IMR-90 (cell line): ENCODE results near the gene TMEM144. TPM values are rescaled to one million over a fixed set of nuclear protein-coding genes. Genes with fewer than 3 reads are reported as not detected.
A peak's percentile ranks its signal among the peaks of the same experiment; 100 is the strongest.

Experiments used
- ATAC-seq: fragments of 200-7000 bp; cut with Tn5 transposase; 2 replicates; pipeline ENCODE4 v1.9.1; 2020; ENCODE audit warnings: low read depth, mild to moderate bottlenecking, moderate library complexity
- BruUV-seq: library from RNA; stranded (reverse); fragments of 400-500 nt; replicated peaks from 2 replicates; lab custom pipeline; 2021; lab: Mats Ljungman, UMichigan
- CTCF ChIA-PET: fragments of 300-600 bp; formaldehyde crosslinking; extraction: SDS; loops from one replicate; lab custom pipeline; 2021; ENCODE audit warnings: antibody characterized with exemption; lab: Yijun Ruan, JAX
- POLR2A ChIA-PET: fragments of 300-600 bp; sonication (Branson Sonifier 250); formaldehyde crosslinking; loops from one replicate; lab custom pipeline; 2022; ENCODE audit warnings: antibody characterized with exemption; ENCODE audit not compliant: unreplicated experiment; lab: Charles Lee
- DNase-seq: peaks from one replicate; pipeline ENCODE4 v3.0.0; 2013
- H2AFZ ChIP-seq: replicated peaks from 2 replicates; pipeline ENCODE3; 2013; ENCODE audit warnings: low read length, mild to moderate bottlenecking; ENCODE audit not compliant: poor library complexity
- H2AK5ac ChIP-seq: 2 replicates; pipeline ENCODE4 v1.6.1; 2013; ENCODE audit warnings: low read depth, low read length, inconsistent platforms
- H2AK9ac ChIP-seq: replicated peaks from 2 replicates; pipeline ENCODE3; 2013; ENCODE audit warnings: mild to moderate bottlenecking, low read depth, low read length, moderate library complexity; ENCODE audit not compliant: poor library complexity
- H2BK120ac ChIP-seq: 2 replicates; pipeline ENCODE4 v1.6.1; 2013; ENCODE audit warnings: low read depth, low read length, inconsistent platforms
- H2BK15ac ChIP-seq: 3 replicates; pipeline ENCODE4 v1.6.1; 2013; ENCODE audit warnings: low read depth, low read length, inconsistent platforms
- H2BK20ac ChIP-seq: 2 replicates; pipeline ENCODE4 v1.6.1; 2013; ENCODE audit warnings: low read depth, mild to moderate bottlenecking, inconsistent platforms, low read length, moderate library complexity
- H2BK5ac ChIP-seq: 2 replicates; pipeline ENCODE4 v1.6.1; 2013; ENCODE audit warnings: mild to moderate bottlenecking, low read depth, low read length, inconsistent platforms; ENCODE audit not compliant: poor library complexity, severe bottlenecking
- H3K14ac ChIP-seq: replicated peaks from 2 replicates; pipeline ENCODE4 v1.6.1; 2013; ENCODE audit warnings: low read depth, low read length, inconsistent platforms
- H3K18ac ChIP-seq: 2 replicates; pipeline ENCODE4 v1.6.1; 2013; ENCODE audit warnings: low read depth, low read length, control low read depth
- H3K23ac ChIP-seq: 2 replicates; pipeline ENCODE4 v1.6.1; 2013; ENCODE audit warnings: low read depth, low read length, inconsistent platforms
- H3K27ac ChIP-seq: 2 replicates; pipeline ENCODE4 v1.5.1; 2013; ENCODE audit warnings: mild to moderate bottlenecking, control low read depth, low read length; ENCODE audit not compliant: insufficient read depth
- H3K27me3 ChIP-seq: 2 replicates; pipeline ENCODE4 v1.6.1; 2013; ENCODE audit warnings: low read length; ENCODE audit not compliant: control insufficient read depth, insufficient read depth
- H3K36me3 ChIP-seq: 2 replicates; pipeline ENCODE4 v1.6.1; 2013; ENCODE audit warnings: low read length, mixed read lengths; ENCODE audit not compliant: control insufficient read depth, insufficient read depth
- H3K4ac ChIP-seq: 2 replicates; pipeline ENCODE4 v1.6.1; 2013; ENCODE audit warnings: low read depth, low read length, inconsistent platforms
- H3K4me1 ChIP-seq: 2 replicates; pipeline ENCODE4 v1.6.1; 2013; ENCODE audit warnings: low read length, mixed read lengths; ENCODE audit not compliant: control insufficient read depth, insufficient read depth
- H3K4me2 ChIP-seq: 2 replicates; pipeline ENCODE4 v1.6.1; 2013; ENCODE audit warnings: low read depth, mild to moderate bottlenecking, control low read depth, low read length, moderate library complexity
- H3K4me3 ChIP-seq: 2 replicates; pipeline ENCODE4 v1.5.1; 2013; ENCODE audit warnings: low read depth, mild to moderate bottlenecking, control low read depth, low read length, moderate library complexity; ENCODE audit not compliant: insufficient read depth
- H3K56ac ChIP-seq: 2 replicates; pipeline ENCODE4 v1.6.1; 2013; ENCODE audit warnings: low read length, inconsistent platforms; ENCODE audit not compliant: insufficient read depth; ENCODE audit errors: extremely low read depth
- H3K79me1 ChIP-seq, 2 experiments: 2 replicates each; pipeline ENCODE4 v1.6.1; 2013; ENCODE audit warnings: low read length in 2 of 2, inconsistent platforms in 1 of 2, low read depth in 1 of 2
- H3K9ac ChIP-seq: 2 replicates; pipeline ENCODE4 v1.6.1; 2013; ENCODE audit warnings: low read depth, low read length, control low read depth
- H3K9me1 ChIP-seq: 2 replicates; pipeline ENCODE4 v1.6.1; 2013; ENCODE audit warnings: low read length, inconsistent platforms; ENCODE audit not compliant: insufficient read depth
- H3K9me3 ChIP-seq: 2 replicates; pipeline ENCODE4 v1.6.1; 2013; ENCODE audit warnings: low read length; ENCODE audit not compliant: control insufficient read depth, insufficient read depth
- H4K20me1 ChIP-seq: 2 replicates; pipeline ENCODE4 v1.6.1; 2013; ENCODE audit warnings: low read length, inconsistent platforms; ENCODE audit not compliant: insufficient read depth
- H4K5ac ChIP-seq: 2 replicates; pipeline ENCODE4 v1.6.1; 2013; ENCODE audit warnings: mild to moderate bottlenecking, low read depth, low read length, control low read depth
- H4K8ac ChIP-seq, 2 experiments: 2 replicates each; pipeline ENCODE4 v1.6.1; 2013; ENCODE audit warnings: low read depth in 2 of 2, low read length in 2 of 2, control low read depth in 1 of 2, inconsistent platforms in 1 of 2
- H4K91ac ChIP-seq: 2 replicates; pipeline ENCODE4 v1.6.1; 2013; ENCODE audit warnings: low read depth, low read length, inconsistent platforms; ENCODE audit not compliant: insufficient read depth
- BHLHE40 ChIP-seq: fragments of 150-350 bp; IDR thresholded peaks from 2 replicates; pipeline ENCODE4 v1.6.1; 2016; ENCODE audit warnings: mild to moderate bottlenecking, low read depth, low read length
- CEBPB ChIP-seq: IDR thresholded peaks from 2 replicates; pipeline ENCODE4 v1.6.1; 2012; ENCODE audit warnings: low read depth, low read length, improper control_type of control experiment
- CHD1 ChIP-seq: IDR thresholded peaks from 2 replicates; pipeline ENCODE4 v1.6.1; 2012; ENCODE audit warnings: low read depth, low read length, improper control_type of control experiment
- FOS ChIP-seq: fragments of 150-350 bp; IDR thresholded peaks from 2 replicates; pipeline ENCODE4 v1.6.1; 2016; ENCODE audit warnings: low read depth, low read length
- MAFK ChIP-seq: IDR thresholded peaks from 2 replicates; pipeline ENCODE4 v1.6.1; 2012; ENCODE audit warnings: low read depth, low read length, improper control_type of control experiment
- MAZ ChIP-seq: IDR thresholded peaks from 2 replicates; pipeline ENCODE4 v1.6.1; 2012; ENCODE audit warnings: low read depth, mild to moderate bottlenecking, low read length, improper control_type of control experiment, moderate library complexity, borderline replicate concordance
- MXI1 ChIP-seq: IDR thresholded peaks from 2 replicates; pipeline ENCODE4 v1.6.1; 2012; ENCODE audit warnings: low read depth, mild to moderate bottlenecking, low read length, moderate library complexity, borderline replicate concordance
- NFE2L2 ChIP-seq: fragments of 150-350 bp; IDR thresholded peaks from 2 replicates; pipeline ENCODE4 v1.6.1; 2016; ENCODE audit warnings: low read depth, mild to moderate bottlenecking, low read length
- POLR2A ChIP-seq: IDR thresholded peaks from 2 replicates; pipeline ENCODE4 v1.6.1; 2012; ENCODE audit warnings: mild to moderate bottlenecking, low read depth, low read length
- RAD21 ChIP-seq: IDR thresholded peaks from 2 replicates; pipeline ENCODE4 v1.6.1; 2012; ENCODE audit warnings: low read length, improper control_type of control experiment
- RCOR1 ChIP-seq: IDR thresholded peaks from 2 replicates; pipeline ENCODE4 v1.6.1; 2012; ENCODE audit warnings: mild to moderate bottlenecking, low read length, improper control_type of control experiment; ENCODE audit not compliant: insufficient replicate concordance
- RFX5 ChIP-seq: IDR thresholded peaks from 2 replicates; pipeline ENCODE4 v1.8.0; 2012; ENCODE audit warnings: low read depth, mild to moderate bottlenecking, low read length, moderate library complexity
- SMC3 ChIP-seq: fragments of 150-350 bp; IDR thresholded peaks from 2 replicates; pipeline ENCODE4 v1.6.1; 2016; ENCODE audit warnings: low read depth, mild to moderate bottlenecking, antibody characterized with exemption, low read length, moderate library complexity
- WGBS, 2 experiments: methylation state at CpG; one replicate each; pipeline versions ENCODE4 v1.1.5 to v1.1.7; 2013; ENCODE audit warnings: missing lambda C conversion rate in 2 of 2; ENCODE audit not compliant: insufficient read length in 1 of 2; ENCODE audit errors: extremely low coverage in 2 of 2; 5-methylcytosine and 5-hydroxymethylcytosine counted together
- dilution Hi-C: fragments of 300-500 bp; cut with HindIII; formaldehyde crosslinking; loops from one replicate; pipeline ENCODE4 v1.14.3; 2018; ENCODE audit warnings: low sequenced_read_pairs; ENCODE audit not compliant: unreplicated experiment
- in situ Hi-C: fragments of 300-500 bp; cut with MboI; formaldehyde crosslinking; loops from 3 replicates; pipeline ENCODE4 v1.14.3; 2019; ENCODE audit warnings: low sequenced_read_pairs, inconsistent platforms, mixed read lengths
- intact Hi-C: fragments of 100-400 bp; cut with micrococcal nuclease; formaldehyde crosslinking; loops from 2 replicates; pipeline ENCODE4 v1.10.0; 2022
- polyA plus RNA-seq, 3 experiments: library from polyadenylated mRNA; depleted of rRNA; stranded (reverse); fragments of >200 nt; gene quantifications; 2 replicates each; pipeline ENCODE4 v1.2.3, GENCODE V29; 2012; ENCODE audit warnings: low replicate concordance in 1 of 3
- total RNA-seq: library from RNA; depleted of rRNA; stranded (reverse); fragments of >200 nt; gene quantifications from 2 replicates; pipeline ENCODE4 v1.2.3, GENCODE V29; 2012
- TF ChIP-seq, protein P1 (sequence below): conservative IDR thresholded peaks from 2 replicates; pipeline ENCODE4 v1.5.1; 2012; ENCODE audit warnings: mild to moderate bottlenecking, low read depth, low read length, improper control_type of control experiment
- TF ChIP-seq, protein P2 (sequence below): fragments of 150-350 bp; IDR thresholded peaks from 2 replicates; pipeline ENCODE4 v1.6.1; 2016; ENCODE audit warnings: low read depth, mild to moderate bottlenecking, low read length, moderate library complexity, borderline replicate concordance
- TF ChIP-seq, protein P3 (sequence below): fragments of 150-350 bp; IDR thresholded peaks from 2 replicates; pipeline ENCODE4 v1.6.1; 2017; ENCODE audit warnings: mild to moderate bottlenecking, antibody characterized with exemption, low read length, low read depth

TMEM144 gene
- total and polyA plus RNA-seq, 2 of the 4 experiments (the other 2 are of a cell fraction): 0.58 to 2.2 TPM

- CTCF ChIA-PET: interaction anchor here (0.8 kb wide), 1 partner anchor 9 kb away, joined by 3 read pairs; no protein-coding TSS in a partner anchor
- Histone ChIP-seq H3K27me3 (no peaks in the 10 kb centered on the region), H2BK20ac (0 out of 2 replicates have a peak overlapping the region, but pooled peaks have one; percentile 9), H3K4me3 (no peak overlapping the region), H3K23ac (no peak overlapping the region), H2BK5ac (peak overlapping the region; percentile 18), H3K4me1 (peaks cover 5% of the 10 kb centered on the region), H3K9ac (no peak overlapping the region), H3K4ac (0 out of 2 replicates have a peak overlapping the region, but pooled peaks have one; percentile 2), H2BK120ac (no peak overlapping the region), H3K56ac (no peak overlapping the region), H3K9me3 (no peaks in the 10 kb centered on the region), H2AK5ac (no peak overlapping the region), H3K4me2 (no peak overlapping the region), H4K20me1 (no peaks in the 10 kb centered on the region), H2AK9ac (no peak overlapping the region), H3K18ac (peak overlapping the region; percentile 41; the same call in 1 of the 2 replicates), H4K91ac (no peak overlapping the region; the same call in 1 of the 2 replicates), H4K8ac (no peak overlapping the region), H2AFZ (no peak overlapping the region), H3K9me1 (no peaks in the 10 kb centered on the region; the same call in 1 of the 2 replicates), H3K36me3 (peaks cover 3% of the 10 kb centered on the region; the same call in 1 of the 2 replicates), H3K79me1 (no peaks in the 10 kb centered on the region), H4K5ac (no peak overlapping the region), H2BK15ac (no peak overlapping the region), H3K14ac (peak overlapping the region; percentile 34; the same call in 1 of the 2 replicates), H3K27ac (no peak overlapping the region)
- in situ Hi-C loops (no loop called here), dilution Hi-C loops (no loop called here), intact Hi-C loops (no loop called here)
- no peak for TF ChIP-seq MXI1
- TF ChIP-seq MAZ: no peak
- no peak for TF ChIP-seq RCOR1
- TF ChIP-seq, protein P1, sequence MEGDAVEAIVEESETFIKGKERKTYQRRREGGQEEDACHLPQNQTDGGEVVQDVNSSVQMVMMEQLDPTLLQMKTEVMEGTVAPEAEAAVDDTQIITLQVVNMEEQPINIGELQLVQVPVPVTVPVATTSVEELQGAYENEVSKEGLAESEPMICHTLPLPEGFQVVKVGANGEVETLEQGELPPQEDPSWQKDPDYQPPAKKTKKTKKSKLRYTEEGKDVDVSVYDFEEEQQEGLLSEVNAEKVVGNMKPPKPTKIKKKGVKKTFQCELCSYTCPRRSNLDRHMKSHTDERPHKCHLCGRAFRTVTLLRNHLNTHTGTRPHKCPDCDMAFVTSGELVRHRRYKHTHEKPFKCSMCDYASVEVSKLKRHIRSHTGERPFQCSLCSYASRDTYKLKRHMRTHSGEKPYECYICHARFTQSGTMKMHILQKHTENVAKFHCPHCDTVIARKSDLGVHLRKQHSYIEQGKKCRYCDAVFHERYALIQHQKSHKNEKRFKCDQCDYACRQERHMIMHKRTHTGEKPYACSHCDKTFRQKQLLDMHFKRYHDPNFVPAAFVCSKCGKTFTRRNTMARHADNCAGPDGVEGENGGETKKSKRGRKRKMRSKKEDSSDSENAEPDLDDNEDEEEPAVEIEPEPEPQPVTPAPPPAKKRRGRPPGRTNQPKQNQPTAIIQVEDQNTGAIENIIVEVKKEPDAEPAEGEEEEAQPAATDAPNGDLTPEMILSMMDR: no peak
- no peak for TF ChIP-seq RFX5
- TF ChIP-seq RAD21: no peak
- TF ChIP-seq SMC3: no peak
- TF ChIP-seq, protein P2, sequence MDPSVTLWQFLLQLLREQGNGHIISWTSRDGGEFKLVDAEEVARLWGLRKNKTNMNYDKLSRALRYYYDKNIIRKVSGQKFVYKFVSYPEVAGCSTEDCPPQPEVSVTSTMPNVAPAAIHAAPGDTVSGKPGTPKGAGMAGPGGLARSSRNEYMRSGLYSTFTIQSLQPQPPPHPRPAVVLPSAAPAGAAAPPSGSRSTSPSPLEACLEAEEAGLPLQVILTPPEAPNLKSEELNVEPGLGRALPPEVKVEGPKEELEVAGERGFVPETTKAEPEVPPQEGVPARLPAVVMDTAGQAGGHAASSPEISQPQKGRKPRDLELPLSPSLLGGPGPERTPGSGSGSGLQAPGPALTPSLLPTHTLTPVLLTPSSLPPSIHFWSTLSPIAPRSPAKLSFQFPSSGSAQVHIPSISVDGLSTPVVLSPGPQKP: no peak
- no peak for TF ChIP-seq CEBPB
- no peak for TF ChIP-seq CHD1
- no peak for TF ChIP-seq BHLHE40
- TF ChIP-seq POLR2A: no peak
- TF ChIP-seq FOS: no peak
- TF ChIP-seq, protein P3, sequence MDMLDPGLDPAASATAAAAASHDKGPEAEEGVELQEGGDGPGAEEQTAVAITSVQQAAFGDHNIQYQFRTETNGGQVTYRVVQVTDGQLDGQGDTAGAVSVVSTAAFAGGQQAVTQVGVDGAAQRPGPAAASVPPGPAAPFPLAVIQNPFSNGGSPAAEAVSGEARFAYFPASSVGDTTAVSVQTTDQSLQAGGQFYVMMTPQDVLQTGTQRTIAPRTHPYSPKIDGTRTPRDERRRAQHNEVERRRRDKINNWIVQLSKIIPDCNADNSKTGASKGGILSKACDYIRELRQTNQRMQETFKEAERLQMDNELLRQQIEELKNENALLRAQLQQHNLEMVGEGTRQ: no peak
- no peak for TF ChIP-seq MAFK
- TF ChIP-seq NFE2L2: no peak
- BruUV-seq: no TSS peak
- ATAC-seq (no peak), DNase-seq (peak; percentile 20)
- POLR2A ChIA-PET: no interaction called here
- WGBS, 2 experiments: no CpG with 5 or more reads among the region's 5 CpGs
These were observed 47.7 kb upstream of the TMEM144 start for GRCh38 chr4:158162631-158163030.
